ENCODE results near the gene INPP5K. TPM values are rescaled to one million over a fixed set of nuclear protein-coding genes. Genes with fewer than 3 reads are reported as not detected.

The INPP5K gene
- 49.7 and 51.0 TPM in 2 replicates for total RNA-seq

GRCh38 chr17:1516388-1517161 is at the start of gene INPP5K:
TSS of gene INPP5K (minus strand) at chr17:1516612. CDS start at chr17:1516499, 113 bp downstream.

GRCh38 chr17:1492249-1493206 is 23.9 kb downstream of the INPP5K start, which contains the start of gene MYO1C:
TSS of gene MYO1C (minus strand) at chr17:1492686. CDS start at chr17:1492487, 199 bp downstream.

DNA sequence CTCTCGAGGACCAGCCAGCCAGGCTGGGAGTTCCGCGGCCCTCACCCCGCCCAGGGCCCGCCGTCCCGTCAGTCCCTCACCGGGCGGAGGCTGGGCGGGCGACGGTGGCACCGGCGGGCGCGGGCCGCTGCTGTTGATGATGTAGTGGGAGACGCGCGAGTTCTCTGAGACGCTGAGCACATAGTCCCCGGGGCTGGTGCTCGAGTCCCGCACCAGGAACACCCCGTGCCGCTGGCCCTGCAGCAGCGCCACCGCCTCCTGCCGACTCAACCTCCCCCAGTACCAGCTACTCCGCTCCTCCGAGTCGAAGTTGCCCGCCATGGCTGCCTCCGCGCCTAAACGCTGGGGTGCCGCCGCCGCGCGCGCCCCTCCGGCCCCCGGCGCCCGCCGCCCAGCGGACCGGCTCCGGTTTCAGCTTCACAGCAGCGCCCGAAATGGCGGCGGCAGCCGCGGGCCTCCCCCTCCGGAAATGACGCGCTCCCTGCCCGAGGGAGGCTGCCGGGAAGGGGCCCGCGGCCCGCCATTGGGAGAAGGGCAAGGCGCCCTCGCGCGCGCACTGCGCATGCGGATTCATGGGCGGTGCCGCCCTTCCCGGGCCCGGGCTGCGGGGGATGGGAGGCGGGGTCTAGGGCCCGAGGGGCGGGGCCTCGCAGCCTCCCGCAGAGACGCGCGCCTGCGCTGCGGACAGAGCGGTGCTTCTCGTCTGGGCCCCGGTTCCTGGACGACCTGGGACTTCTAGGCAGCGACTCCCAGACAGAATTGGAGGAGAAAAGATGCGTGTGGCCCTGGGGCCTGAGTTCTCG is 60.4 kb downstream of the INPP5K start, which contains the start of gene CRK:
TSS of gene CRK (minus strand) at position 436 of the 803 bp plus-strand sequence. CDS start at position 321, 115 bp downstream.

Other genes starting within 250 kb of the INPP5K start
- gene BHLHA9, start 246.2 kb downstream of the INPP5K start, total RNA-seq: not detected in 2 replicates
- gene TRARG1, start 236.9 kb downstream of the INPP5K start, total RNA-seq: not detected in 2 replicates
- 405 and 717 TPM in 2 replicates for gene YWHAE, start 116.4 kb downstream of the INPP5K start, total RNA-seq
- gene CRK, start 60.4 kb downstream of the INPP5K start, total RNA-seq: 51.5 and 58.7 TPM in 2 replicates
- 139 and 153 TPM in 2 replicates for gene MYO1C, start 23.9 kb downstream of the INPP5K start, total RNA-seq
- 33.9 and 36.4 TPM in 2 replicates for gene PITPNA, start 46.2 kb upstream of the INPP5K start, total RNA-seq
- 7.3 and 17.2 TPM in 2 replicates for gene SLC43A2, start 112.2 kb upstream of the INPP5K start, total RNA-seq
- 2.7 and 13.0 TPM in 2 replicates for gene SCARF1, start 129.1 kb upstream of the INPP5K start, total RNA-seq
- gene RILP, start 133.3 kb upstream of the INPP5K start, total RNA-seq: 10.8 and 13.9 TPM in 2 replicates
- 187 and 236 TPM in 2 replicates for gene PRPF8, start 168.3 kb upstream of the INPP5K start, total RNA-seq
- 1.3 and 4.6 TPM in 2 replicates for gene TLCD2, start 193.8 kb upstream of the INPP5K start, total RNA-seq
- gene WDR81, start 208.1 kb upstream of the INPP5K start, total RNA-seq: 29.2 and 60.6 TPM in 2 replicates
- gene SERPINF2, start 226.3 kb upstream of the INPP5K start, total RNA-seq: 0.49 and 48.9 TPM in 2 replicates
- 8.6 and 131 TPM in 2 replicates for gene SERPINF1, start 245.4 kb upstream of the INPP5K start, total RNA-seq

All from mesangial cell (primary cell).